Neural crest cell (in vitro differentiated cells): Measurements from ENCODE around the gene DIP2C. TPM values are rescaled to one million over a fixed set of nuclear protein-coding genes. Genes with fewer than 3 reads are reported as not detected.

Experiments used
- DNase-seq: peaks from one replicate; pipeline ENCODE4 v3.0.0; 2021; ENCODE audit warnings: low read depth, mixed read lengths, low spot score
- H3K27ac Mint-ChIP-seq: one replicate; pipeline ENCODE4 v1.8.0; 2021; ENCODE audit warnings: mild to moderate bottlenecking, mixed read lengths; ENCODE audit not compliant: unreplicated experiment
- H3K27me3 Mint-ChIP-seq: 2 replicates; pipeline ENCODE4 v1.8.0; 2021; ENCODE audit warnings: low read depth, mild to moderate bottlenecking, mixed read lengths
- H3K36me3 Mint-ChIP-seq: 2 replicates; pipeline ENCODE4 v1.8.0; 2021; ENCODE audit warnings: low read depth, mild to moderate bottlenecking, mixed read lengths
- H3K4me1 Mint-ChIP-seq: 2 replicates; pipeline ENCODE4 v1.8.0; 2021; ENCODE audit warnings: mixed read lengths
- H3K4me3 Mint-ChIP-seq: one replicate; pipeline ENCODE4 v1.8.0; 2021; ENCODE audit warnings: mild to moderate bottlenecking, mixed read lengths
- H3K9me3 Mint-ChIP-seq: 2 replicates; pipeline ENCODE4 v1.8.0; 2021; ENCODE audit warnings: mixed read lengths
- CTCF ChIP-seq: fragments of 200-600 bp; sonication (generic); conservative IDR thresholded peaks from 2 replicates; pipeline ENCODE4 v1.5.0; 2021; ENCODE audit warnings: antibody characterized with exemption, mild to moderate bottlenecking
- total RNA-seq: library from RNA; stranded (reverse); gene quantifications from 2 replicates; pipeline ENCODE4 v1.2.1, GENCODE V29; 2021

DIP2C gene
- total RNA-seq, 1 donor from 2014 or later: 21.7 TPM

GRCh38 chr10:695396-695795 is 5.9 kb upstream of the DIP2C start:
- no peak overlapping the region for H3K27ac Mint-ChIP-seq
- no peak overlapping the region for H3K4me3 Mint-ChIP-seq
- no peak for DNase-seq
- H3K27me3 Mint-ChIP-seq: peaks cover 17% of the 10 kb centered on the region
- no peak for TF ChIP-seq CTCF
- H3K9me3 Mint-ChIP-seq: no peaks in the 10 kb centered on the region
- peaks cover 12% of the 10 kb centered on the region for H3K4me1 Mint-ChIP-seq
- H3K36me3 Mint-ChIP-seq: no peaks in the 10 kb centered on the region

GRCh38 chr10:693506-693905 is 4.0 kb upstream of the DIP2C start:
- no peak for TF ChIP-seq CTCF
- DNase-seq: no peak
- Mint-ChIP-seq H3K27me3 (peaks cover 16% of the 10 kb centered on the region), H3K36me3 (no peaks in the 10 kb centered on the region), H3K4me1 (peaks cover 20% of the 10 kb centered on the region), H3K4me3 (peak overlapping the region; percentile 59), H3K9me3 (no peaks in the 10 kb centered on the region), H3K27ac (no peak overlapping the region)

- TF ChIP-seq CTCF: no peak
- peaks cover 27% of the 10 kb centered on the region for H3K4me1 Mint-ChIP-seq
- no peak for DNase-seq
- peaks cover 16% of the 10 kb centered on the region for H3K27me3 Mint-ChIP-seq
- H3K36me3 Mint-ChIP-seq: no peaks in the 10 kb centered on the region
- H3K9me3 Mint-ChIP-seq: no peaks in the 10 kb centered on the region
- H3K27ac Mint-ChIP-seq: peak overlapping the region; percentile 22
- H3K4me3 Mint-ChIP-seq: peak overlapping the region; percentile 70
These were observed 3.3 kb upstream of the DIP2C start for GRCh38 chr10:692682-693351.

- Mint-ChIP-seq H3K36me3 (no peaks in the 10 kb centered on the region), H3K27me3 (peaks cover 16% of the 10 kb centered on the region), H3K4me1 (peaks cover 40% of the 10 kb centered on the region), H3K4me3 (peak overlapping the region; percentile 87), H3K9me3 (no peaks in the 10 kb centered on the region), H3K27ac (no peak overlapping the region)
- TF ChIP-seq CTCF: no peak
- no peak for DNase-seq
These were observed 1.7 kb upstream of the DIP2C start for GRCh38 chr10:691216-691615.

- H3K36me3 Mint-ChIP-seq: no peaks in the 10 kb centered on the region
- peak overlapping the region; percentile 91 for H3K4me3 Mint-ChIP-seq
- H3K27ac Mint-ChIP-seq: no peak overlapping the region
- DNase-seq: no peak
- peaks cover 40% of the 10 kb centered on the region for H3K4me1 Mint-ChIP-seq
- peaks cover 16% of the 10 kb centered on the region for H3K27me3 Mint-ChIP-seq
- TF ChIP-seq CTCF: no peak
- no peaks in the 10 kb centered on the region for H3K9me3 Mint-ChIP-seq
These were observed 1.1 kb upstream of the DIP2C start for GRCh38 chr10:690372-691161.
